Loucy (cell line): ENCODE measurements around the gene ZBTB37.

Source experiments
- CTCF ChIP-seq: fragments of 200-600 bp; sonication (generic); conservative IDR thresholded peaks from 2 replicates; pipeline ENCODE4 v1.5.1; 2014; ENCODE audit warnings: mild to moderate bottlenecking, antibody characterized with exemption, low read length
- EZH2phosphoT487 ChIP-seq: fragments of 200-600 bp; IDR thresholded peaks from 2 replicates; pipeline ENCODE4 v1.6.1; 2018; ENCODE audit warnings: antibody characterized with exemption, mild to moderate bottlenecking, moderate library complexity, borderline replicate concordance

DNA sequence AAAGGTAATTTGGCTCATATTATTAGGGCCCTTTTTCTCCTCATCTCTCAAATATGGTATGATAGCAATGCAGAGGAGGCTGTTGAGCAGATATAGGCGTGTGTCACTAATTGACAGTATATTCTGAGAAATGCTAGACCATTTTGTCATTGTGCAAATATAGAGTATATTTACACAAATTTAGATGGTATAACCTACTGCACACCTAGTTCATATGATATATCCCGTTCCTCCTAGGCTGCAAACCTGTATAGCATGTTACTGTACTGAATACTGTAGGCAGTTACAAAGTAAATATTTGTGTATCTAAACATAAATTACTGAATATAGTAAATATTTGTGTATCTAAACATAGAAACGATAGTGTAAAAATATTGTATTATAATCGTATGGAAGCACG, 8.6 kb downstream of the ZBTB37 start:
- TF ChIP-seq CTCF = no peak
- no peak for TF ChIP-seq EZH2phosphoT487
